CD4-positive, alpha-beta memory T cell (primary cell): ENCODE data around the gene IRF9. TPM values are rescaled to one million over a fixed set of nuclear protein-coding genes. Genes with fewer than 3 reads are reported as not detected.
A peak's percentile ranks its signal among the peaks of the same experiment; 100 is the strongest.

ENCODE experiments used
- CTCF ChIA-PET: fragments of 350-600 bp; sonication (Branson Sonifier 250); formaldehyde crosslinking; loops from one replicate; lab custom pipeline; 2021; ENCODE audit warnings: inconsistent platforms; ENCODE audit not compliant: partially characterized antibody; lab: Charles Lee
- POLR2A ChIA-PET: fragments of 350-600 bp; sonication (Branson Sonifier 250); formaldehyde crosslinking; loops from one replicate; lab custom pipeline; 2021; ENCODE audit not compliant: partially characterized antibody; lab: Charles Lee
- DNase-seq, 5 donors: peaks; one replicate each; pipeline versions ENCODE4 v3.0.0 to v3.0.0-alpha.2; 2020 to 2022; ENCODE audit warnings: mixed read lengths in 1 of 5
- H3K27ac ChIP-seq: one replicate; pipeline ENCODE4 v1.7.0; 2013; ENCODE audit warnings: low read depth, low read length
- H3K27me3 ChIP-seq: 2 replicates; pipeline ENCODE4 v1.7.0; 2013; ENCODE audit warnings: mild to moderate bottlenecking, low read length, moderate library complexity; ENCODE audit not compliant: insufficient read depth
- H3K36me3 ChIP-seq: 2 replicates; pipeline ENCODE4 v1.7.0; 2013; ENCODE audit warnings: mild to moderate bottlenecking, low read length, moderate library complexity; ENCODE audit not compliant: insufficient read depth
- H3K4me1 ChIP-seq: 2 replicates; pipeline ENCODE4 v1.7.0; 2013; ENCODE audit warnings: mild to moderate bottlenecking, low read length, moderate library complexity; ENCODE audit not compliant: insufficient read depth
- H3K4me3 ChIP-seq, 2 donors: one replicate each; pipeline ENCODE4 v1.7.0; 2013; ENCODE audit warnings: low read length in 2 of 2, mild to moderate bottlenecking in 1 of 2
- H3K9me3 ChIP-seq, 2 donors: one replicate each; pipeline ENCODE4 v1.7.0; 2013; ENCODE audit warnings: low read length in 2 of 2, control low read depth in 1 of 2; ENCODE audit not compliant: control insufficient read depth in 1 of 2
- H3K27ac Mint-ChIP-seq, 7 donors: one replicate each; pipeline ENCODE4 v1.8.0; 2020 to 2021; ENCODE audit warnings: mixed read lengths in 7 of 7, mild to moderate bottlenecking in 6 of 7, inconsistent platforms in 3 of 7, moderate library complexity in 3 of 7
- H3K27me3 Mint-ChIP-seq, 2 donors: one replicate each; pipeline ENCODE4 v1.8.0; 2020 to 2021; ENCODE audit warnings: mixed read lengths in 2 of 2
- H3K36me3 Mint-ChIP-seq, 2 donors: one replicate each; pipeline ENCODE4 v1.8.0; 2020 to 2021; ENCODE audit warnings: mixed read lengths in 2 of 2, inconsistent platforms in 1 of 2, mild to moderate bottlenecking in 1 of 2
- H3K4me1 Mint-ChIP-seq, 4 donors: one replicate each; pipeline ENCODE4 v1.8.0; 2020 to 2021; ENCODE audit warnings: mixed read lengths in 4 of 4, mild to moderate bottlenecking in 1 of 4
- H3K4me3 Mint-ChIP-seq, 8 donors: one replicate each; pipeline ENCODE4 v1.8.0; 2020 to 2021; ENCODE audit warnings: mixed read lengths in 8 of 8, mild to moderate bottlenecking in 7 of 8, moderate library complexity in 6 of 8, inconsistent platforms in 3 of 8
- H3K9me3 Mint-ChIP-seq, 8 donors: one replicate each; pipeline ENCODE4 v1.8.0; 2020 to 2021; ENCODE audit warnings: mixed read lengths in 8 of 8, mild to moderate bottlenecking in 5 of 8, inconsistent platforms in 3 of 8, moderate library complexity in 1 of 8
- intact Hi-C: fragments of 100-400 bp; cut with micrococcal nuclease; formaldehyde crosslinking; loops from one replicate; pipeline ENCODE4 v1.15.1; 2023
- polyA plus RNA-seq, 2 donors: library from polyadenylated mRNA; unstranded; fragments of 300-500 nt; fragmentation: Illumina TruSeq; gene quantifications; one replicate each; pipeline ENCODE4 v1.2.3, GENCODE V29; 2021
- total RNA-seq, 2 experiments: library from RNA; stranded (reverse); gene quantifications; one replicate each; pipeline ENCODE4 v1.2.3, GENCODE V29; 2021

Gene IRF9
- total and polyA plus RNA-seq, 4 experiments from 2014 or later = 59.3 to 157 (median 137) TPM

DNA sequence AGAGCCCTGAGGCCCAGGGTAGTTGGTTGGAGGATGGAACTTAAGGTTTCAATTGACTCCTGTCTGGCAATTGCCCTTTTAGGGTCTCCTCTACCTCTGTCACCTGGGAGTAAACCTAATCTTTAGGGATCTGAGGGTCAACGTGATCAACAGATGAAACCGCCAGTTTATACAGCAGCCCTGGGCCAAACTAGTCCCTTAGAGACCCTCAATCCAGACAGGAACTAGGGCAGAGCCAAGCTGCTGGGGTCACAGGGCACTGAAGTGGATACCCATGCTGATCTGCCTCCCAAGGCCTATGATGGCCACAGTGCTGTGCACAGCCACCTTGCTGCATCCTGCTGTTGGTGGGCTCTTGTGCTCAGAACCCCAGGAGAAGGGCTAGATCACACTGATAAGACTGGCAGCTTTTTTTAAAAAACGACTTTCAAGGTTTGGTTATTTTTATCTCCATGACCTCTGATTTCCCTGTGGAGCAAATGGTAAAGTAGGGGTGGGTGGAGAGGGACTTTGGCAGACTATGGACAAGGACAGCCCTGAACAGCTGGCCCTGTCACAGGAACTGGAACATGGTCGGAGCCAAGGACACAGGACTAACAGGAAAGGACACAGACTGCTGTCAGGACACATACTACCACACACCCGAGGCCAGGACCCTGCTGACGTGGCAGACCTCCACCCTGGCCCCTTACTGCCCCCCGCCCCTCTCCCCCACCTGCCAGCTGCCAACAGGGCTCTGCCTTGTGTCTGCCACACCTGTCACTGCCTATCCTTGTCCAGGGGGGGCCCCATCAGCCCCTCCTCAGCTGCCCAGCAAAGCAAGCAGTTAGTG lies 30.1 kb upstream of the IRF9 start:
- Mint-ChIP-seq H3K36me3 (peaks cover 0 to 2% of the 10 kb centered on the region in 2 donors), H3K4me3 (peak overlapping the region in 2 of 8 donors; percentile 10 to 48), H3K27ac (peak overlapping the region in 6 of 7 donors; percentile 22 to 79 (median 64)), H3K4me1 (peaks cover 20 to 34% (median 25%) of the 10 kb centered on the region in 4 donors), H3K27me3 (no peaks in the 10 kb centered on the region), H3K9me3 (peaks cover 0 to 2% (median 0%) of the 10 kb centered on the region in 8 donors)
- Histone ChIP-seq H3K27ac (no peak overlapping the region), H3K4me3 (no peak overlapping the region), H3K9me3 (no peaks in the 10 kb centered on the region), H3K4me1 (peaks cover 24% of the 10 kb centered on the region), H3K27me3 (no peaks in the 10 kb centered on the region), H3K36me3 (no peaks in the 10 kb centered on the region)
- intact Hi-C loops = no loop called here
- CTCF ChIA-PET = interaction anchor here (1.2 to 2.1 kb wide), 2 partner anchors 22 to 73 kb away, joined by 4 to 5 read pairs; no protein-coding TSS in a partner anchor
- POLR2A ChIA-PET = interaction anchor here (1.1 to 16.1 kb wide), 4 partner anchors 10 to 31 kb away, joined by 3 to 347 read pairs (median 13); partner anchors contain the start of genes DCAF11, EMC9, IRF9 and NRL
- DNase-seq = no peak

- Mint-ChIP-seq H3K36me3 (peaks cover 0 to 3% of the 10 kb centered on the region in 2 donors), H3K27ac (peak overlapping the region; percentile 84 to 96 (median 87)), H3K4me1 (peaks cover 20 to 35% (median 26%) of the 10 kb centered on the region in 4 donors), H3K9me3 (peaks cover 0 to 2% (median 0%) of the 10 kb centered on the region in 8 donors), H3K4me3 (peak overlapping the region in 3 of 8 donors; percentile 35 to 57 (median 51)), H3K27me3 (no peaks in the 10 kb centered on the region)
- H3K27me3 ChIP-seq = no peaks in the 10 kb centered on the region
- DNase-seq = no peak
- ChIA-PET CTCF (interaction anchor here (1.2 to 2.6 kb wide), 3 partner anchors 16 to 74 kb away, joined by 4 to 15 read pairs (median 5); partner anchors contain the start of genes DCAF11 and NRL), POLR2A (interaction anchor here (0.6 to 16.1 kb wide), 6 partner anchors 10 to 322 kb away, joined by 3 to 347 read pairs (median 4); partner anchors contain the start of genes CARMIL3, DCAF11, EMC9 and IRF9)
- no peaks in the 10 kb centered on the region for H3K36me3 ChIP-seq
- no peak overlapping the region for H3K4me3 ChIP-seq
- H3K27ac ChIP-seq = no peak overlapping the region
- no peaks in the 10 kb centered on the region for H3K9me3 ChIP-seq
- peaks cover 25% of the 10 kb centered on the region for H3K4me1 ChIP-seq
- intact Hi-C loops = no loop called here
Observed at GRCh38 chr14:24131549-24131966, 29.5 kb upstream of the IRF9 start.

DNA sequence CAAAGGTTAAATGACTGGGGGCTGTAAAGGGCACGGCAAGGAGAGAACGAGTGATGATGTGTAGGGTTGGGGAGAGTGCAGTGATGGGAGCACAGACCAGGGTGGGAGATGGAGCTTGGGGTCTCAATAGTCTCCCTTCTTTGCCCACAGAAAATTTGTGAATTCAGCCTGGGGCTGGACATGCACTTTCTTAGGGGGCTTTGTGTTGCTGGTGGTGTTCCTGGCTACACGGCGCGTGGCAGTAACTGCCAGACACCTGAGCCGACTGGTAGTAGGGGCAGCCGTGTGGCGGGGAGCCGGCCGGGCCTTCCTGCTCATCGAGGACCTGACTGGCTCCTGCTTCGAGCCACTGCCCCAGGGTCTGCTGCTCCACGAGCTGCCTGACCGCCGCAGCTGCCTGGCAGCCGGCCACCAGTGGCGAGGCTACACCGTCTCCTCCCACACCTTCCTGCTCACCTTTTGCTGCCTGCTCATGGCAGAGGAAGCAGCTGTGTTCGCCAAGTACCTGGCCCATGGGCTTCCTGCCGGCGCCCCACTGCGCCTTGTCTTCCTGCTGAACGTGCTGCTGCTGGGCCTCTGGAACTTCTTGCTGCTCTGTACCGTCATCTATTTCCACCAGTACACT lies 28.9 kb upstream of the IRF9 start:
- Mint-ChIP-seq H3K4me3 (peak overlapping the region; percentile 47 to 87 (median 60)), H3K36me3 (peaks cover 2 to 9% of the 10 kb centered on the region in 2 donors), H3K27ac (peak overlapping the region; percentile 85 to 96 (median 90)), H3K27me3 (no peaks in the 10 kb centered on the region), H3K4me1 (peaks cover 25 to 41% (median 32%) of the 10 kb centered on the region in 4 donors), H3K9me3 (peaks cover 0 to 2% (median 0%) of the 10 kb centered on the region in 8 donors)
- Histone ChIP-seq H3K36me3 (peaks cover 2% of the 10 kb centered on the region), H3K27ac (peak overlapping the region; percentile 41), H3K4me1 (peaks cover 32% of the 10 kb centered on the region), H3K27me3 (no peaks in the 10 kb centered on the region), H3K4me3 (no peak overlapping the region), H3K9me3 (no peaks in the 10 kb centered on the region)
- DNase-seq = peak in 4 of 5 donors; percentile 32 to 57 (median 34)
- POLR2A ChIA-PET = interaction anchor here (0.6 to 16.1 kb wide), 9 partner anchors 9 to 321 kb away, joined by 3 to 347 read pairs (median 5); partner anchors contain the start of genes CARMIL3, DCAF11, EMC9 and IPO4
- intact Hi-C loops = no loop called here
- CTCF ChIA-PET = interaction anchor here (1.2 to 2.6 kb wide), 5 partner anchors 16 to 74 kb away, joined by 4 to 15 read pairs (median 4); partner anchors contain the start of genes DCAF11, IRF9 and NRL

DNA sequence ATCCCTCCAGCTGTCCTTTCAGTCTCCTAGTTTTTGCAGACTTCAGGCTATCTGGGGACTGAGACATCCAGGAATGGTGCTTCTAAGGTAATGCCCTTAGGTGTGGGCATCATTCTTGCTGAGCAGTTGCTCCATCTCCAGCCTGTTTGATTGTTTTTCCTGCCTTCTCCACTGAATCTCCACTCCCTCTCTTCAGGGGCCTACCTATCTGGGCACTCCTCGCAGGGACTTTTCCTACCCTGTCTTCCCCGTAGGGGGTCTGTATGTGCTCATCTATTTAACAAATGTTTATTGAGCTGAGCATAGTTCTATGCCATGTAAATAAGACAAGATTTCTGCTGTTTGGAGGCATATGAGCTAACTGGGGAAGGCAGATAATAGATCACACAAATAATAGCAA lies 28.1 kb upstream of the IRF9 start:
- Mint-ChIP-seq H3K27me3 (no peaks in the 10 kb centered on the region), H3K36me3 (peaks cover 7 to 14% of the 10 kb centered on the region in 2 donors), H3K4me3 (peak overlapping the region in 4 of 8 donors; percentile 60 to 87 (median 63)), H3K9me3 (peaks cover 0 to 2% (median 0%) of the 10 kb centered on the region in 8 donors), H3K4me1 (peaks cover 26 to 48% (median 35%) of the 10 kb centered on the region in 4 donors), H3K27ac (peak overlapping the region; percentile 85 to 96 (median 90))
- Histone ChIP-seq H3K27me3 (no peaks in the 10 kb centered on the region), H3K4me3 (no peak overlapping the region), H3K36me3 (peaks cover 10% of the 10 kb centered on the region), H3K4me1 (peaks cover 40% of the 10 kb centered on the region), H3K9me3 (no peaks in the 10 kb centered on the region), H3K27ac (peak overlapping the region; percentile 41)
- intact Hi-C loops = no loop called here
- ChIA-PET CTCF (interaction anchor here (1.2 to 6.4 kb wide), 5 partner anchors 17 to 43 kb away, joined by 4 to 53 read pairs (median 5); partner anchors contain the start of genes DCAF11, IRF9 and NRL), POLR2A (interaction anchor here (1.0 to 16.1 kb wide), 7 partner anchors 8 to 81 kb away, joined by 4 to 347 read pairs (median 7); partner anchors contain the start of genes CARMIL3, DCAF11, EMC9 and IPO4)
- DNase-seq = no peak

DNA sequence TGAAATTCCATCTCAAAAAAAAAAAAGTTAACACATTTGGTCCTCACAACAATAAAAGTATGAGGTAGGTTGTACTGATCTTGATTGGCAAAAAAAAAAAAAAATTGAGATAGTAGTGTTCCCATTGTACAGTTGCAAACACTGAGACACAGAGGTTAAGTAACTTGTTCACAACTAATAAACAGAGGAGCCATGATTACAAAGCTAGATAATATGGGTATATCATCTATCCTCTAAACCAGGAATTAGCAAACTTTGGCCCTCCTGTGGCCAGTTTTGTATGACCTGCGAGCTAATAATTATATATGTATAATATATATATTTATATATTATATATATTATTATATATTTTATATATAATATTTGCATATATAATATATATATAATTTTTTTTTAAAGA lies 27.3 kb upstream of the IRF9 start:
- Mint-ChIP-seq H3K9me3 (peaks cover 0 to 4% (median 0%) of the 10 kb centered on the region in 8 donors), H3K27me3 (no peaks in the 10 kb centered on the region), H3K4me3 (peak overlapping the region in 2 of 8 donors; percentile 8 to 46), H3K27ac (no peak overlapping the region), H3K36me3 (peaks cover 11 to 22% of the 10 kb centered on the region in 2 donors), H3K4me1 (peaks cover 29 to 56% (median 41%) of the 10 kb centered on the region in 4 donors)
- no peaks in the 10 kb centered on the region for H3K9me3 ChIP-seq
- no peak overlapping the region for H3K4me3 ChIP-seq
- peaks cover 16% of the 10 kb centered on the region for H3K36me3 ChIP-seq
- no peak for DNase-seq
- peaks cover 47% of the 10 kb centered on the region for H3K4me1 ChIP-seq
- H3K27ac ChIP-seq = no peak overlapping the region
- H3K27me3 ChIP-seq = no peaks in the 10 kb centered on the region
- intact Hi-C loops = no loop called here
- POLR2A ChIA-PET = interaction anchor here (0.7 to 16.1 kb wide), 5 partner anchors 13 to 61 kb away, joined by 3 to 347 read pairs (median 8); partner anchors contain the start of genes DCAF11, IPO4, NRL and PSME2
- CTCF ChIA-PET = interaction anchor here (0.7 to 6.4 kb wide), 5 partner anchors 18 to 27 kb away, joined by 4 to 53 read pairs (median 5); partner anchors contain the start of genes DCAF11, IRF9 and NRL

DNA sequence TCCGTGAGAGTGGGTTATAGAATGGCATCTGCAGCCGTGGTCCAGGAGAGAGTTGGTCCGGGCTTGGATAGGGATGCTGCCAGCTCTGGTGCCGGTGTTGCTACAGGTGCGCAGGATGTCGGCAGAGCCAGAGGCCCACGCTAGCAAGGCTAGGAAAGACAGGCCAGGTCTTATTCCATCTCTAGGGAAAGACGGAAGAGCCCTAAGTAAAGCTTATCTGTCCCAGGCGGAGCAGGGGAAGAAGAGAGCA lies 25.6 kb upstream of the IRF9 start:
- no peak for DNase-seq
- ChIA-PET CTCF (interaction anchor here (0.7 to 6.4 kb wide), 12 partner anchors 11 to 198 kb away, joined by 3 to 53 read pairs (median 4); partner anchors contain the start of genes CIDEB, DCAF11, IRF9 and NRL), POLR2A (interaction anchor here (0.7 to 16.1 kb wide), 26 partner anchors 9 to 815 kb away, joined by 3 to 347 read pairs (median 11); partner anchors contain the start of genes CARMIL3, CBLN3, CHMP4A and DCAF11)
- peaks cover 0 to 4% (median 0%) of the 10 kb centered on the region in 8 donors for H3K9me3 Mint-ChIP-seq
- intact Hi-C loops = no loop called here
- H3K4me3 Mint-ChIP-seq = peak overlapping the region; percentile 87 to 94 (median 91)
- Histone ChIP-seq H3K9me3 (no peaks in the 10 kb centered on the region), H3K36me3 (peaks cover 22% of the 10 kb centered on the region), H3K27ac (peak overlapping the region; percentile 84), H3K4me1 (peaks cover 59% of the 10 kb centered on the region), H3K27me3 (no peaks in the 10 kb centered on the region), H3K4me3 (peak overlapping the region; percentile 11 to 87)
- peaks cover 23 to 32% of the 10 kb centered on the region in 2 donors for H3K36me3 Mint-ChIP-seq
- peak overlapping the region; percentile 86 to 96 (median 94) for H3K27ac Mint-ChIP-seq
- no peaks in the 10 kb centered on the region for H3K27me3 Mint-ChIP-seq
- H3K4me1 Mint-ChIP-seq = peaks cover 37 to 70% (median 54%) of the 10 kb centered on the region in 4 donors
